DND-41 (cell line): ENCODE measurements around the gene GLI2.

Source experiments
- ATAC-seq: fragments of 200-7000 bp; cut with Tn5 transposase; 3 replicates; pipeline ENCODE4 v1.9.1; 2021; ENCODE audit warnings: low read depth; ENCODE audit not compliant: insufficient read depth
- DNase-seq: peaks from one replicate; pipeline ENCODE4 v3.0.0-alpha.2; 2020
- H2AFZ ChIP-seq: 2 replicates; pipeline ENCODE4 v1.6.0; 2012; ENCODE audit warnings: low read depth, low read length
- H3K27ac ChIP-seq: 2 replicates; pipeline ENCODE4 v1.5.1; 2012; ENCODE audit warnings: low read length, inconsistent platforms
- H3K27me3 ChIP-seq: fragments of 200-600 bp; sonication (generic); 2 replicates; pipeline ENCODE4 v1.6.0; 2012; ENCODE audit warnings: low read length, mild to moderate bottlenecking, inconsistent platforms; ENCODE audit not compliant: insufficient read depth, poor library complexity
- H3K36me3 ChIP-seq: 2 replicates; pipeline ENCODE4 v1.5.1; 2012; ENCODE audit warnings: low read length, inconsistent platforms; ENCODE audit not compliant: insufficient read depth
- H3K4me1 ChIP-seq: 2 replicates; pipeline ENCODE4 v1.5.1; 2012; ENCODE audit warnings: mild to moderate bottlenecking, low read length; ENCODE audit not compliant: insufficient read depth
- H3K4me2 ChIP-seq: 2 replicates; pipeline ENCODE4 v1.6.0; 2012; ENCODE audit warnings: mild to moderate bottlenecking, moderate library complexity, low read length, inconsistent platforms; ENCODE audit not compliant: insufficient read depth
- H3K4me3 ChIP-seq, 2 experiments: fragments of 200-600 bp in 1 of 2; shearing (Covaris generic) in 1 of 2; 2 replicates each; pipeline ENCODE4 v1.5.1; 2012 to 2016; ENCODE audit warnings: inconsistent platforms in 2 of 2, low read length in 2 of 2, mild to moderate bottlenecking in 2 of 2, low read depth in 1 of 2, moderate library complexity in 1 of 2
- H3K79me2 ChIP-seq: 2 replicates; pipeline ENCODE4 v1.6.0; 2012; ENCODE audit warnings: low read length, inconsistent platforms; ENCODE audit not compliant: insufficient read depth
- H3K9ac ChIP-seq: 2 replicates; pipeline ENCODE4 v1.6.0; 2012; ENCODE audit warnings: low read depth, mild to moderate bottlenecking, inconsistent platforms, low read length, moderate library complexity
- H3K9me3 ChIP-seq: 2 replicates; pipeline ENCODE4 v1.5.1; 2012; ENCODE audit warnings: low read length, moderate library complexity, mild to moderate bottlenecking, inconsistent platforms; ENCODE audit not compliant: insufficient read depth, severe bottlenecking
- H4K20me1 ChIP-seq: 2 replicates; pipeline ENCODE4 v1.6.0; 2012; ENCODE audit warnings: low read length; ENCODE audit not compliant: insufficient read depth
- CTCF ChIP-seq: IDR thresholded peaks from 2 replicates; pipeline ENCODE4 v1.5.1; 2012; ENCODE audit warnings: borderline replicate concordance, low read length, moderate library complexity, mild to moderate bottlenecking; ENCODE audit not compliant: poor library complexity, severe bottlenecking; ENCODE audit errors: extremely low read depth
- EZH2 ChIP-seq: IDR thresholded peaks from 3 replicates; pipeline ENCODE4 v1.6.1; 2012; ENCODE audit warnings: borderline replicate concordance, low read depth, mild to moderate bottlenecking, moderate library complexity, low read length, inconsistent platforms; ENCODE audit not compliant: severe bottlenecking

GLI2 gene

DNA sequence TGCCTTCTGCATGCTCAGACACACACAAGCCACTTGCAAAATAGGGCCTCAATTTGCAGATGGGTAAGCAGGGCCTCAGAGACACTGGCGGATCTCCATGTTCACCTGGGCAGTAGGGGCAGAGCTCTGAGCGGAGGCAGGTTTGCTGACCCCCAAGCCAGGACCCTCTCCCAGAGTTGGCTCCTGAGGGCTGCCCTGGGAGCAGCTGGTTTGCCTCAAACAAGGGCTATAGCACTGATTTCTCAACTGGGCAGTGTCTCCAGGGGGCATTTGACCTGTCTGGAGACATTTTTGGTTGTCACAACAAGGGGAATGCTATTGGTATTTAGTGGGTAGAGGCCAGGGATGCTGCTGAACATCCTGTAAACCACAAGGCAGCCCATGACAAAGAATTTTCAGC lies 11.6 kb downstream of the GLI2 start:
- H2AFZ ChIP-seq = no peak overlapping the region
- no peak overlapping the region for H3K4me2 ChIP-seq
- no peak overlapping the region for H3K9ac ChIP-seq
- H3K4me3 ChIP-seq = no peak overlapping the region
- TF ChIP-seq CTCF = no peak
- TF ChIP-seq EZH2 = no peak
- H3K27me3 ChIP-seq = peaks cover 20% of the 10 kb centered on the region
- H3K4me1 ChIP-seq = no peaks in the 10 kb centered on the region
- no peaks in the 10 kb centered on the region for H3K9me3 ChIP-seq
- no peaks in the 10 kb centered on the region for H4K20me1 ChIP-seq
- no peak overlapping the region for H3K27ac ChIP-seq
- DNase-seq = no peak
- ATAC-seq = no peak
- no peaks in the 10 kb centered on the region for H3K79me2 ChIP-seq
- H3K36me3 ChIP-seq = no peaks in the 10 kb centered on the region

DNA sequence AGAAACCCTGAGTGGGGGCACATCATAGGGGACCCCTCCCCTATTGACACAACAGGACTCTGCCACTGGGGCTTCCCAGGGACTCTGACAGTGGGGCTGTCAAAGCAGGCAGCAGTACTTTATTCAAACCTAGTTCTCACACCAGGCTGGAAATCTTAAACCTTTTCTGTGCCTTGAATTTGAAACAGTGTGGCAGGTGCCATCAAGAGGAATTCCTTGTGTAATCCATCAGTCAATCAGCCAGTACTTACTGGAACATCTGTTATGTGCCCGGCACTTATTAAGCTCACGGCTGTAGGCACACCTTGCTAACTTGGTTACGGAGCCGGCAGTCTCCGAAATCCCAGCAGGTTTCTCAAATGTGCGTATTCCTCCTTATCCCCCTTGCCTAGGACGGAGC lies 12.0 kb downstream of the GLI2 start:
- H3K4me1 ChIP-seq = no peaks in the 10 kb centered on the region
- H3K4me3 ChIP-seq = no peak overlapping the region
- no peak overlapping the region for H3K27ac ChIP-seq
- H3K79me2 ChIP-seq = no peaks in the 10 kb centered on the region
- H3K36me3 ChIP-seq = no peaks in the 10 kb centered on the region
- TF ChIP-seq EZH2 (no peak), CTCF (no peak)
- no peak overlapping the region for H2AFZ ChIP-seq
- H3K27me3 ChIP-seq = peaks cover 20% of the 10 kb centered on the region
- no peaks in the 10 kb centered on the region for H4K20me1 ChIP-seq
- H3K4me2 ChIP-seq = no peak overlapping the region
- ATAC-seq (no peak), DNase-seq (no peak)
- H3K9ac ChIP-seq = no peak overlapping the region
- no peaks in the 10 kb centered on the region for H3K9me3 ChIP-seq

DNA sequence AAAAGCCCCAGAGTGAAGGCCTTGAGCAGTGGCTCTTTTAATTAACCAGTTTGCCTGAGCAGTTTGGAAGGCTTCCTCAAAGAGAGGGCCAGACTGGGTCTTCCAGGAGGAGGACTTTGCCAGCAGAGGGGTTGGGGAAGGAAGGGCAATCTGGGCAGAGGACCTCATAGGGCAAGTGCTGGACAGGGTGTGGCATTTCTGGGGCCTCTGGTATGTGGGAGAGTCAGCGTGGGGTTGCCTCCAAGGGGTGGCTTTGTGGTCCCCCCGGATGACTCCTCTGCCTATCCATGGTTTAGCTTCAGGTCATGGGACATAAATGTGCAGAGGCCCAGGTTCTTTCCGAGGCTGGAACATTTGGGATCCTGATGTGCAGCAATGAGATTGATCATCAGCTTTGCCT lies 12.6 kb downstream of the GLI2 start:
- Histone ChIP-seq H3K4me2 (no peak overlapping the region), H4K20me1 (no peaks in the 10 kb centered on the region), H3K9me3 (no peaks in the 10 kb centered on the region), H3K9ac (no peak overlapping the region), H3K36me3 (no peaks in the 10 kb centered on the region), H3K27me3 (peaks cover 20% of the 10 kb centered on the region), H3K79me2 (no peaks in the 10 kb centered on the region), H3K27ac (no peak overlapping the region), H2AFZ (no peak overlapping the region), H3K4me1 (no peaks in the 10 kb centered on the region), H3K4me3 (no peak overlapping the region)
- ATAC-seq (no peak), DNase-seq (no peak)
- TF ChIP-seq EZH2 (no peak), CTCF (no peak)

- Histone ChIP-seq H3K4me2 (no peak overlapping the region), H3K9ac (no peak overlapping the region), H3K36me3 (no peaks in the 10 kb centered on the region), H3K27ac (no peak overlapping the region), H4K20me1 (no peaks in the 10 kb centered on the region), H3K27me3 (peaks cover 20% of the 10 kb centered on the region), H3K79me2 (no peaks in the 10 kb centered on the region), H2AFZ (no peak overlapping the region), H3K9me3 (no peaks in the 10 kb centered on the region), H3K4me1 (no peaks in the 10 kb centered on the region), H3K4me3 (no peak overlapping the region)
- DNase-seq = no peak
- ATAC-seq = no peak
- no peak for TF ChIP-seq CTCF
- TF ChIP-seq EZH2 = no peak
Observed at GRCh38 chr2:120748741-120749140, 13.1 kb downstream of the GLI2 start.
